OCI-M2 (cell line): ENCODE data around the gene PGAP3.

Source experiments
- DNase-seq: peaks from one replicate; lab custom pipeline; 2025; ENCODE audit not compliant: unreplicated experiment; lab: John Stamatoyannopoulos, UW

Gene PGAP3

DNA sequence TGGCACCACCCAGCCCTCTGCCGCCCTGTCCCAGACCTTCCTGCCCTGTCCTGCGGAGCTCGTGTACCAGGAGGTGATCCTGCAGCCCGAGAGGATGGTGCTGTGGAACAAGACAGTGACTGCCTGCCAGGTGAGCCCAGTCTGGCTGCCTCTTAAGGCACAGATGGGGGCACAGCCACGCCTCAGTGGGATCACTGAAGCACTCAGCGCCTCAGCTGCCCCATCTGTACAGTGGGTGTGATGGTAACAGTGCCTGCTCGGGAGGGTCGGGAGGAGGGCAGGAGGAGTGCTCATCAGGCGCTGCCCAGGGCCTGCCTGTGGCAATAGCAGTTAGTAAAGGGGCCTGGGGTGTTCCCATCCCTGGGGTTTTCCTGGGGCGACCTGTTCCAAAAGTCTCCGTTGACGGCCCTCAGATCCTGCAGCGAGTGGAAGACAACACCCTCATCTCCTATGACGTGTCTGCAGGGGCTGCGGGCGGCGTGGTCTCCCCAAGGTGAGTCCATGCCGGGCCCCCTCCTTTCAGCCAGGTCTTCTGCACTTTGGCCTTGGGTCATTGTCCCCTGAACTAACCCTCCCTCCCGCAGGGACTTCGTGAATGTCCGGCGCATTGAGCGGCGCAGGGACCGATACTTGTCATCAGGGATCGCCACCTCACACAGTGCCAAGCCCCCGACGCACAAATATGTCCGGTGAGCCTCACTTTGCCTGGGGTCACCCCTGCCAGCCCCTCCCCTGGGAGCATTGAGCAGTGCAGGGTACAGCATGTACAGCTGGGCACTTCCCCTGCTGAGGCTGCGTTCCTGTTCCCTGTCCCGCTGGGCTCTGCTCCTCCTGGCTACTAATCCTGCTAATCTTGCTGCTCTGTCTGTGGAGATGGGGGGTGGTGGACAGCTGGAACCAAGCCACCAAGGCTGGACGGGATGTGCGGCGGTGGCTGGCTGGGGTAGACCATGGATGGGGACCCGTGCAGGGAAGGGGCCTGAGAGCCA is 27.2 kb downstream of the PGAP3 start:
- no peak for DNase-seq

GRCh38 chr17:39660011-39660360 is 27.9 kb downstream of the PGAP3 start:
- DNase-seq: no peak

DNA sequence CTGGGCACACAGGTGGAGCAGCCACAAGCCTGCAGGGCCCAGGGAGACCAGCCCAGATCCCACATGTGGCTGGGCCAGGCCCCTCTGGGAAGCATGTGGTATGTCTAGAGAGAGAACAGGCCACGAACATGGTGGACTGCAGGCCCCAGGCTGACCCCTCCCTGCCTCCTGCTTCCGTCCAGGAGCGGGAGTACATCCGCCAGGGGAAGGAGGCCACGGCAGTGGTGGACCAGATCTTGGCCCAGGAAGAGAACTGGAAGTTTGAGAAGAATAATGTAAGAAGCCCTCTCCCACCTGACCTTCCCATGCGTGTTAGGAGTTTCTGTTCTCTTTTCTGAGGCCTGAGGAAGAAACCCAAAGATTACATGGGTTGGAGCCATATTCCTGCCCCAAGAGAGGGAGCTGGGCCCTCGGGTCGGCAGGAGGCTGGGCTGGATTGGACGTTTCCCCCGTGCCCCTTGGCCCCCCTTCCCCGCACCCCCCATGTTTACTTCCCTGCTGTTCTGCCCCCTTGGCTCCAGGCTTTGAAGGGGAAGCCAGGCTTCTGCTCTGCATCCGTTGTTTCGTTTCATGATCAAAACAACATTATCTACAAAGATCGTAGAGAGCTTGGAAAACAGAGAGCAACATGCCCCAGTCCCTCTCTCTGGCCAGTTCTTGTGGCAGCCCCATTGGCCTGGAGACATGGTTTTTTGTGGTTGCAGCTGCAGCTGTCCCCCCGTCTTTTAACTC is 28.4 kb downstream of the PGAP3 start:
- no peak for DNase-seq

GRCh38 chr17:39658760-39659159 is 29.1 kb downstream of the PGAP3 start:
- no peak for DNase-seq

DNA sequence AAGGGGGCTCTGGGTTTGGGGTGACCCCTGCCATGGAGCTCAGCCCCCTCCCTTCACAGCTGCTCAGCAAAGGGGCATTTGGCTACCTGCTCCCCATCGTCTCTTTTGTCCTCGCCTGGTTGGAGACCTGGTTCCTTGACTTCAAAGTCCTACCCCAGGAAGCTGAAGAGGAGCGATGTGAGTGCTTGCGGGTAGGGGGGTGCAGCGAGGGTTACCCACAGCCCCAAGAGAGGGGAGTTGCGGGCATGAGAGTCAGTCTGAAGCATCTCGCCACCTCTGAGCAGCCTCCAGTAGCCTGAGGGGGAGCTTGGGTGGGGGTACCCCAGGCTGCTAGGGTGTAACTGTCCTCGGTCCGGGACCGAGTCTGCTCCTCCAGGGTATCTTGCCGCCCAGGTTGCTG is 29.5 kb downstream of the PGAP3 start:
- DNase-seq: no peak

DNA sequence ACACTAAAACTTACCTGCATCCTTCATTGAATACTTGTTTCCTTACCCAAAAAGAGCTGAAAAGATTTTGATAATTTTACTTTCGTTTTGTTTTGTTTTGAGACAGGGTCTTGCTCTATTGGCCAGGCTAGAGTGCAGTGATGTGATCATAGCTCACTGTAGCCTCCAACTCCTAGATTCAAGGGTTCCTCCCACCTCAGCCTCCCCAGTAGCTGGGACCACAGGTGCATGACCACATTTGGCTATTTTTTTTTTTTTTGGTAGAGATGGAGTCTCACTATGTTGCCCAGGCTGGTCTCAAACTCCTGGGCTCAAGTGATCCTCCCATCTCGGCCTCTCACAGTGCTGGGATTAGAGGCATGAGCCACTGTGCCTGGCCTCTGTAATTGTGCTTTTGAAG is 32.8 kb downstream of the PGAP3 start:
- DNase-seq: no peak

GRCh38 chr17:39653662-39654331 is 34.1 kb downstream of the PGAP3 start:
- DNase-seq: no peak

GRCh38 chr17:39653316-39653661 is 34.6 kb downstream of the PGAP3 start:
- no peak for DNase-seq

GRCh38 chr17:39652587-39653315 is 35.1 kb downstream of the PGAP3 start:
- DNase-seq: no peak

DNA sequence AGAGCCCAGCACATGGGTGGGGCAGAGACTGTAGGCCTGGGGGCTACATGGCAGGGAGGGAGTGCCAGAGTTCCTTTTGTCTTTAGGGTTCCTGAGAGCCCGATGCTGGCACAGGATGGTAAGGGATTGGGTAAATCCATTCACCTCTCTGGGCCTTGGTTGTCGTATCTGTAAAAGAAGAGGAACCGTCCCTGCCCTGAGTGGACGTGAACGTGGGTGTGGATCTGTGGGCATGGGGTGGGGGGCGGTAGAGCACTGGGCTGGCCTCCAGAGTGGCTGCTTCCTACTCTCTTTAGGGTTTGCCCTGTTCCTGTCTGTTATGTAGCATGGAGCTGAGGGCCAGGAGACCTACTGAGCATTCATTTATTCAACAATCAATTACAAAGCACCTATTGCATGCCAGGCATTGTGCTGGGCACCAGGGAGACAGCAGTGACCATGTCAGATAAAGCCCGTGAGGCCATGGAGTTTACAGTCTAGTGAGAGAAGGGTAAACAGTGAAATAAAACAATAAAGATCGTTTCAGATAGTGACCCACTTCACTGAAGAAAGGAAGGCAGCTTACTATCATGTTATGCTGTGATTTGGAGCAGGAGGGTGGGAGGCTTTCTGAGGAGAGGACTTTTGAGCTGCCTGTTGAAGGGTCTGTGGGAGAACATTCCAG is 35.8 kb downstream of the PGAP3 start:
- no peak for DNase-seq

GRCh38 chr17:39650121-39650579 is 37.7 kb downstream of the PGAP3 start:
- no peak for DNase-seq

DNA sequence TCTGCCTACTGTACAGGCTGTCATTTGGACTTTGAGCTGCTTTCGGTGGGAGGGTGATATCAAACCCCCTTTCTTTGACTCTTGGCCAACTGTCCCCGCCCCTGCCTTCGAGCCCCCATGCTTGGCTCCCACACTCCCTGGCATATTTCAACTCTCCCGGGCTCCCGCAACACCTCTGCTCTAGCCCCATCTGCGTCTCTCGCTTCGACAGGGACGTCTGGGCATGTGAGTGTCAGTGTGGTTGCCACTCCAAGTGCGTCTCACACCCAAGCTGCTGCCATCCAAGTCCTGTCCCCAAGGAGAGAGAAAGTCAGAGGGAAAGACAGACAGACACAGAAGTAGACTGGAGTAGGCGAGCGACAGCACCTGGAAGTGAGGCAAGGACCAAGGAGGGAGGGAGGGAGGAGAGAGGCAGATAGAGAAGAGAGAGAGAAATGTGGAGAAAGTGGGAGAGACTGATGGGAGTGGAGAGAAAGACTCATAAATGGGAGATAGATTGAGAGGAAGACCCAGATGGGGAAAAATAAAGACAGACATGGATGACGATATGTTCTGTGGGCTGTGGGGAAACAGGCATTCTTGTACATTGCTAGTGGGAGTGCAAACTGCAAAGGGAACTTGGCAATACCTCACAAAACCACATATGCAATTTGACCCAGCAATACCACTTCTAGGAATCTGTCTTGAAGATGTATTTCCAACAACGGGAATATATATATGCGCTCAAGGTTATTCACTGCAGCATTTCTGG is 39.1 kb downstream of the PGAP3 start:
- DNase-seq: no peak

DNA sequence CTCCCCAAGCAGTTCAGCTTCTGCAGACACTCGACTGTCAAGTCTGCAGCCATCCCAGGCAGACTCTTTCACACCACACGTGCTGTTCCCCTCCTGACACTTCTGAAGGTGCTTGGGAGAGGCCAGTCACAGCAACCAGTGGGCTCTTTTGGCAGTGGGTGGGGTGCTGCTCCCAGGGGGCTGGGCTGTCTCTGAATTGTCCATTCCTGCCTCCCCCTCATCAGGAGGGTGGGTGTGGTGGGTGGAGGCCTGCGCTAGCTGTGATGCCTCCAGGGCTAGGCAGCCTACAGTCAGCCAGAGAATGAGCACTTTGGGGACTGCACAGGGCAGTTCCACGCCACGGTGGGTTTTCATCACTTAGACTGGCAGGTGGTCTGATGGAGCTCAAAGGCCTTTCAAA is 40.6 kb downstream of the PGAP3 start:
- DNase-seq: no peak

GRCh38 chr17:39643271-39643670 is 44.6 kb downstream of the PGAP3 start:
- no peak for DNase-seq

GRCh38 chr17:39642291-39643074 is 45.4 kb downstream of the PGAP3 start:
- no peak for DNase-seq

DNA sequence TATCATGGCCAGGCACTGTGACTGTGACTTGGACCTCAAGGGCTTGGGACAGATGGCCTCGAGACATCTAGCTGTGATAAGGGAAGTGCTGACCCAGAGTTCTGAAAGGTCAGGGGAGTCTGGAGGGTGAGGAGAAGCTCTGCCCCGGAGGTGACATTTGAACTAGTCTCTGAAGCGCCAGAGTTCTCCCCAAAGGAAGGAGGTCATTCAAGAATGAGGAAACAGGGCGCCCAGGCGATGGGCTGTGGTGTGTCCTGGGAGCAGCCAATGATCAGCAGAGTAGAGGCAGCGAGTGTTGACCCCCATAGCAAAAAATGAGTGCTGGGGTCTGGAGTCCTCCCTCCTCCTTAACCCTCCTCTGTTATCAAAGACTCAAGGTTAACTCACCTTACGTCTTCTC is 46.0 kb downstream of the PGAP3 start:
- DNase-seq: no peak

GRCh38 chr17:39641097-39641496 is 46.8 kb downstream of the PGAP3 start:
- DNase-seq: no peak

DNA sequence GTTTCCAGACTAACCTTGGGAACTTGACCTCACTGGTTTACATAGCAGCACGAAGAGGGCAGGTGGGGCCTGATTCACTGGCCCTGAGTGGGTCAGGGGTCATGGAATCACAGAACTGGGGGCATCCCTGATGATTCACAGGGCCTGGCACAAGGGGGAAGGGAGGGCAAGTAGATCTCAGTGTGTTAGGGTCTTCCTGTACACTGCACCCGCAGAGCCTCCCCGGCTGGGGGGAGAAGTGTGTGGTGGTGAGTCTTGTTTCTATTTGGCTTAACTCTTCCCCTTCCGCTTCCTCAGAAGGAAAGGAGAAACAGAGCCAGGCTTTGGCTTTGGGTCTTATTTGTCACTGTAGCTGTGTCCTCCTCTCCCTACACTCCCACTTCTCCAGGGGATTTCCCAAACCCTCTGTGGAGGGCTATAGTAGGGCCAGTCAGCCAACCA is 47.2 kb downstream of the PGAP3 start:
- no peak for DNase-seq
